Stimulated activated CD8-positive, alpha-beta memory T cell treated with anti-CD3 and anti-CD28 coated beads, Interleukin-4, amount 100 ng/mL, for 24 hours (primary cell): ENCODE measurements around the gene EPHA3.

Source experiments
- DNase-seq: peaks from one replicate; pipeline ENCODE4 v3.0.0-alpha.2; 2020; ENCODE audit warnings: low read depth

Gene EPHA3

DNA sequence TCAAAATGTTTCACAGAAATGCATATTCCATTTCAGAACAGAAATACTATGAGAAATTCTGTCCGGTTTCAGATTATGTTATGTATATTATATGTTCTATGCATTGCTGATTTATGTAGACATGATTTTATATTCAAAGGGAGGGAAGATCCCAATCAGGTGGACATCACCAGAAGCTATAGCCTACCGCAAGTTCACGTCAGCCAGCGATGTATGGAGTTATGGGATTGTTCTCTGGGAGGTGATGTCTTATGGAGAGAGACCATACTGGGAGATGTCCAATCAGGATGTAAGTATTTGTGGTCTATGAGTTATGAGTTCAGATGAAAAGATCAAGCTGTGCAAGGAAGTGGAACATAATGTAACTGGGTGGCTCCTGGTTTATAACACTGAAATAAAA lies 341.7 kb downstream of the EPHA3 start:
- DNase-seq = no peak

DNA sequence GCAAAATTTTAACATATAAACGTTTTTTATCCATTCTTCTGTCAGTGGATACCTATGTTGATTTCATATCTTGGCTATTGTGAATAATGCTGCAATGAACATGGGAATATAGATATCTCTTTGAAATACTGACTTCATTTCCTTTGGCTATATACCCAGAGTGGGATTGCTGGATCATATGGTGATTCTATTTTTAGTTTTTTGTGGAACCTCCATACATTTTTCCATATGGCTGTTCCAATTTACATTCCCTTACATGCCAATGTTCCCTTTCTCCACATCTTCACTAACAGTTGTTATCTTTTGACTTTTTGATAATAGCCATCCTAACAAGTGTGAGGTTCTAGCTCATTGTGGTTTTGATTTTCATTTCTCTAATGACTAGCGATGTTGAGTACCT lies 344.6 kb downstream of the EPHA3 start:
- DNase-seq = no peak

DNA sequence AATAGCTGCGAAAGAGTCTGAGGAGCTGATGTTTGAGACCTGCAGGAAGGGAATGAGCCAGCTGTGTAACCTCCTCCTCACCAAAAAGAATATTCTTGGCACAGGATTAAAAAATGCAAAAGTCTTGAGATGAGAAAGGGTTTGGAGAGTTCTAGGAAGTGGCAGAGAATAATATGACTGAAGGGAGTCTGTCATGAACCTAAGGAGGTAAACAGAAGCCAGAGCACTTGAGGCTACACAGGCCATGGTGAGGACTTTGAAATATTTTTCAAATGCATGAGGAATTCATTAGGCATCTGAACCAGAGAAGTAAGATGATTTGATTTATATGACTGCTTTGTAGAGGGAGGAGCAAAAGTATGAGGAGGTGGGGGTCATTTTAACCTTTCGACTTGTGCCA lies 347.8 kb downstream of the EPHA3 start:
- no peak for DNase-seq

DNA sequence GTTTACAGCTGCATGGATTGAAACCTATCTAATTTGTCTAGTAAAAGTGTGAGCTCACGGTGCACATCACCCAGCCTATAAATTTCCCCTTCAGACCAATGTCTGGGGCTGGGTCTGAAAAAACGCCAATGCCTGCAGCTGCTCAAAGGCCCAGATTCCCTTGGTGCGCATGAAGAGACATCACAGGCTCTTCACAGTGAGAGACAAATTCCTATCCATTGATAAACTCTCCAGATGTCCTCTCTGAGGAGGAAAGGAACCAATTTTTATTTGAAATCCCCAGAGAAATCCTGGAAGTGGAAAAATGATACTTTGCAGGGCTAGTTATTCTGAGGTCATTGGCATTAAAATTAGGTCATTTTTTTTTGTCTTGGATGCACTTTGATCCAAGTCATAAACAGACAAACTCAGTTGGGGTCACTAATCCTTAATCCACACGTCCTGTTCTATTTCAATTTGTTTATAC lies 360.5 kb downstream of the EPHA3 start:
- no peak for DNase-seq

DNA sequence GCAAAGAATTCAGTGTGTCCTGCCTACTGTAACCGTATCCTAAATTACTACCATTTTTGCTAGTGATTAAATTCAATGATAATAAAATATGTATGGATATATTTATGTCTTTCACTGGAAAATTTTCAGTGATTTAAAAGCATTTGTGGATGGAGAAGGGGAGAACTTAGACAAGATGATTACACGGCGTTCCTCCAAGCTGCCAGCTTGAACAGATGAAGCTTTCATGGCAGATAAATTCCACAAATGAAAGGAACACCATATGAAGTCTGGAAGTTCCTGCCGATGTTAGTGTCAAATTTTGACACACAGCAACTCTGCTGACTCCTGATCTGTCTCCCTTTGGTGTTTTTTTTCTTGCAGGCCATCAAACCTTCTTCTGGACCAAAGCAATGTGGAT lies 364.7 kb downstream of the EPHA3 start:
- no peak for DNase-seq

DNA sequence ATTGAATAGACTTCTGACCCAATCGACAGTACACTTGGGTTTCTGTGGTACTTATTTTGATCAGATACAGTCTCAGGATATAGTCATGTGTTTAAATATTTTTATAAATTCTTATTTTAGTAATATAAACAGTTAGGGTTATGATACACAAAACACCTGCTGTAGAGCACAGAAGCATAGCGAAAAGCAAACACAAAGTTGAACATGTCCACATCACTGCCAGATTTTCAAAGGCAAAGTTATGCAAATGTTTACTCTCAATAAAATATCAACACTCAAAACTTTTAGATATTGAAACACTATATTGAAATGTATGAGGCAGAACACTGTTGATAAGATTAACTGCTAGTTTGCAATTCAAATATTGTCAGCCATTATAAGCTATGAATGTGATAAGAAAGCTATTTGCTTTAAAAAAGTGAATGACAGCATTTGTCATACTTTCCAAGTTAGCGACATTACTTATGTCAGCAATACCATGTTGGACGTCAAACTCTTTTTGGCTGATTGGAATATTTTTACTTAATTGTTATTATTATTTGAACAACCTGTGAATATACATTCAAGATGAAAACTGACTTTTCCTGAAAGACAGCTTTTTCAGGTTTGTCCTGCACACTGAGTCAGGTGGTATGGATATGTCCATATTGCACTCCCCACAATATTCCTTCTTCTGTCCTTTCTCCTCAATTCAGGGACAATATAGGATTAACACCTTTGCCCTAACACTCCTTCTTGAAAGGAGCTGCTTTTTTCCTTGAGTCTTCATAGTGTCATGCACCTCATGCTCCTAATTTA lies 367.1 kb downstream of the EPHA3 start:
- no peak for DNase-seq

DNA sequence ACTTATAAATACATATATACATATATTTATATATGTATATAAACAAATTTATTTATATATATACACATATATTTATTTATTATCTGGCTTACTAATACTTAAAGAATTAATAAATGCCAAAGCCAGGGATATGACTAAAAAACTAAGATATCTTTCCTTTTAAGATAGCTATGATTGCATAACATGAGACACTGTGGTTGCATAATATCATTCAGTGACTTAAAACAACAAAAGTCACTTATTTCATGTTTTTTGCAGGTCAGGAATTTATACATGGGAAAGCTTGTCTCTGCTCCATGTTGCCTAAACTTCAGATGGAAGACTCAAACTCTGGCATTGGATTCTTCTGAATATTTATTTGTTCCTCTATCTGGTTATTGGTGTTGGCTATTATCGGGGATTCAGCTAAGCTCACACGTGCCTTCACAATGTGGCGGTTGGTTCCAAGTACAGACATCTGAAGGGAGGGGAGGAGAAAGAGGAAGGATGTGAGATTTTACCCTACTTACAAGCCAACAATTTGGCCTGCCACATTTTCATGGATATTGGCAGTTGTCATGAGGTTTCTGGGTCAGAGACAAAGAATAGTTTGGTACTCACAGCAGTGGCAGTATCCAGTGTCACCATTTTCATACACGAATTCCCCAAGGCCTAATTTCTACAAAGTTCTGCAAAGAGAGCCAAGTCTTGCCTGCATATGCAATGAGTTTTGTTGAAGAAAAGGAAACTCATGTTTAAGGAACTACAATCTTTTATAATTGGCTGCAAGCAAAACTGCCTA lies 381.6 kb downstream of the EPHA3 start:
- DNase-seq = no peak

DNA sequence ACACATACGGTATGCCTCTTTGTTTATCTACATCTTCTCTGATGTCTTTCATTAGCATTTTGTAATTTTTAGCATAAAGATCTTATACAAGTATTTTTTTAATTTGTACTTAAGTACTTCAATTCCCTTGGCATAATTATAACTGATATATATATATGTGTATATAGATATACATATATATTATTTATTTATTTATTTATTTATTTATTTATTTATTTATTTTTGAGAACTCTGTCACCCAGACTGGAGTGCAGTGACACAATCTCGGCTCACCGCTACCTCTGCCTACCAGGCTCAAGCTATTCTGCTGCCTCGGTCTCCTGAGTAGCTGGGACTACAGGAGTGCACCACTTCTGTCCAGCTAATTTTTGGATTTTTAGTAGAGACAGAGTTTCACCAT lies 382.7 kb downstream of the EPHA3 start:
- DNase-seq = no peak

DNA sequence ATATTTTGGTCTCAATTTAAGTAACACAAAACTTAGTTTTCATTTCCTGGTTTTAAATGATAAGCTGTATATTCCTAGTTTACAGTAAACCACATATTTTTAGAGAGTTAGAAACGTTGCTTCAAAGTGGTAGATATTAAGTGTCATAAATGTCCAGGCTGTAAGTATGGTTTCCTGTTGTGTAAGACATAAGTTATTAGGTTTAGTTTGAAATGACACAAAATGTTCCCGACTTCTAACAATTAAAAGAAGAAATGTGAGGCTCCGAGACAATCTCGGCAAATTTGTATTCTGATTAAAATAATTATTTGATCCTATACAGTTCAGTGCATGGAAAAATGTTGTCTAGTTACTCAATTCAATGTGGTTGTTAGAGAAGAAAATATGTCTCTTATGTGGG lies 387.3 kb downstream of the EPHA3 start:
- DNase-seq = no peak

DNA sequence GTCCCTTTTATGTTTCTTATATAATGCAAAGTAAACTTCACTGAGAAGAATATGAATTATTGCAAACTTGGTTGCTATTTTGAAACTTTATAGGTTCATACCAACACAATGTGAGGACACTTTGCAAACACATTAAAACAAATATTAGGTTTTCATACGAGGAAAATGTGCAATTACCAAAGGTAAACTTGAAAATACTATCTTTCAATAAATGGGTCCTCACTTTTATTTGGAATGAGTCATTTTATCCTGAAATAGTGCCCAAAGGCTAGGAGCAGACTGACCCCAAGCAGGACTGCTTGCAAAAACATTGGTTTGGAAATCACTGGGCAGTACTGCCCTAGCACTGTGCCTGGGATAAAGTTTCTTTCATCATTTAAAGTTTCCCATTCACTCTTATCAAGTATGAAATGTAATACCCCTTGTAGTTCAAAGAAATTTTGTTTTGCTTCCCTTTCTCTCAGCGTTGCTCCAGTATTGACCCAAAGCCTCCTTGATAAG lies 396.5 kb downstream of the EPHA3 start:
- DNase-seq = no peak

DNA sequence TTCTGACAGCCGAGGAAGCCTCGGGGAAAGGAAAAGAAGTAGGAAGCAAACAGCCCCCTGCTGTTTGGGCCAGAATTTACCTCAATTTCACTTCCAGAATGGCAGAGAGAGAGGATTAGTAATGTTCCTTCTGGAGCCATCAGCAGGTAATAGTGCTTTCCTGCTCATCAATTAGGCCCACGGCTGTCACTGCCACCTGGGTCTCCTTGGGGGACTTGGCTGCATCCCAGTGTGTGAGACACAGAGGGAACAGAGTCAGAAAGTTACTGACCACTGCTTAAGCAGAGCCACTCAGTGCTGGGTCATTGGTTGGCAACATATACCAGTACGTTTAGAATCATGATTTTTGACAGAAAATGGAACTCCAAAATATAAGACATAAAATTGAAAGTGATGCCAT lies 397.0 kb downstream of the EPHA3 start:
- DNase-seq = no peak

DNA sequence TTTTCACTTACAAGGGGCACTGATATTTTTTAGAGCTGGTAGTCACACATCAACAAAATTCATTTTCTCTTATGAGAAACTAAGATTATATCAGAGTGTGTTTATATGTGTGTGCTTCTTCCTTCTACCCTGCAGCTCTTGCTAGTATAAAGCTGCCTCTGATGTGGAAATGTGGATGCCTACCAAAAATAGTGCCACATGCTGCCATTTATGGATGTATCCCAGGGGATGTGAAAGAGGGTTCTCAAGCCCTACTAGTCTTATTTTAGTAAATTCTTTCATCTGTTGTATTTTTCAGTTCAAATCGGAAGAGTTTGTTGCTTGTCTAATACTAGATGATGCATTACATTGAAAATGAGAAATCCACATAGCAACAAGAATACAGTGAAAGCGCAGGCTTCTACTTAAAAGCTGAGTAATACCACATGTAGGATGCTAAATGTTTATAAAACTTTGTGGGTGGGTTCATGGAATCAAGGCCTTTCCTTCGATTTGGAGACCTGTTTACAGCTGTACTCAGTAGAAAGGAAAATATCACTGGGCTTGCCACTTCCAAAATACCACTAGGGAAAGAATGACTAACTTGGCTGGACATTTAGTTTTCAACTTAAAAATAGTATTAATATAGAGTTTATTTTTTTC lies 399.2 kb downstream of the EPHA3 start:
- DNase-seq = no peak

DNA sequence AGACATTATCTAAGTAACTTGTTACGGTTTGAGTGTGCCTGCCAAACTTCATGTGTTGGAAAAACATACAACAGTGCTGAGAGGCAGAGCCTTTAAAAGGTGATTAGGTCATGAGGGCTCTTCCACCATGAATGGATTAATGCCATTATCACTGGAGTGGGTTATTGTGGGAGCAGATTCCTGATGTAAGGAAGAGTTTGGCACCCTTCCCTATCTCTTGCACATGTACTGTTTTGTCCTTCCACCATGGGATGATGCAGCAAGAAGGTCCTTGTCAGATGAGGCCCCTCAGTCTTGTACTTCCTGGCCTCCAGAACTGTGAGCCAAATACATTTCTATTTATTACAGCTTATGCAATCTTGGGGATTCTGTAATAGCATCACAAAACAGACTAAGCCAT lies 413.9 kb downstream of the EPHA3 start:
- no peak for DNase-seq

DNA sequence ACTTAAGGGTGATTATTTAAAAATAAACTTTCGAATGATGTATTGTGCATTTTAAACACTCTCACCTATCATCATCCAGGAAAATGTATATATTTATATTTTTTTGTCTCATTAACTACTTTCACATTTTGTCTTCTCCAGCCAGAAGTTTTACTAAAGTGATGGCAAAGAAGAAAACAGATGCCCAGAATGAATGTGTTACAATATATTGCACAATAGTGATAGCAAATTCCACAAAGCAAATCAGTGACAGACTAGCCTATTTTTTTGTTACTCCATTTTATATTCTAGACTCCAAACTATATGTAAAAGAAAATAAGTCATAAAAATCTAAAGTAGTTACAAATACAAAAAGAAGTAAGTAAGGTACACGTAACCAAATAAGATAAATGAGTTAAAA lies 414.7 kb downstream of the EPHA3 start:
- no peak for DNase-seq

DNA sequence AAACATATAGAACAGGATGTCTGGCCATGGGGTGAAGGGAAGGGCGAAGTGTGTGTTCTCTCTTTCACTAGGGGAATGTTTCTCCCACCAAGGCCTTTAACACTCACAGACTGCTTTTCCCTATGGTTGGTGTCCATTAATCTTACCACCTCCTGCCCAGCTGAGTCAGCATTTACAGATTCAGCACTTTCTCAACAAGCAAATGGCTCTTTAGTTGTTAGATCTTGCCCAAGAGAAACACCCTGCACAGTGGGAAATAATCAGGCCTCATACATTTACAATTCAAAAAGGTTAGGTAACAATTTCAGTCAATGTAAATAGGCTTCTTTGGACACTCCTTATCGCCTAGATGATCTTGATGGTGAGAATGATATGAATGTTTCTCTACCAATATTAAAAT lies 418.2 kb downstream of the EPHA3 start:
- no peak for DNase-seq

DNA sequence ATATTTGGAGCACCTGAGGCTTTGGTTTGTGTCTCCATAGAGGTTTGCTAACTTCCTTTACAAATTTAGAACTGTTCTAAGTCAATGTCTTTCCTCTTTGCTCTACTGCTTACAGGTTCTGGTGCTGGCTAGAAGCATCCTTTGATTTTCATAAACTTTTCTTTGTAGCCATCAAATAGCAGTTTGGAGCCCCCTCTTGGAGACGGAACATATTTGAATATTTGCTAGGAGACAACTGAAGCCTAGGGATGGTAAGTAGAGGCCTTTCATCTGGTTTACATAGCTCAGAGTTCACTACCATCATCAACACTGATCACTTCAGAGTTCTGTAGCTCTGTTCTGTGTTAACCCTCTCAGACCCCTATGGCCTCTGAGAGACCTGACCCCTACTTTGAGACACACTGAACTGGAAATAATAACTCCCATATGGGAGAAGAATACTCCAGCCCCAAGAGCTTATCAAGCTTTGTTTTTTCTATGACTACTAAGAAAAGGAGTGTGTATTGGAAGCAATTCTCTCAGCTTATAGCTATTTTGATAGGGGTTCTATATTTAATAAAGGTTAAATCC lies 420.4 kb downstream of the EPHA3 start:
- DNase-seq = no peak
